IPS-18c (cell line): Measurements from ENCODE around the gene FEM1C.
"Not testable (repeated sequence)": the region's sequence is repeated elsewhere in the genome, so short reads cannot be mapped to it uniquely, and the experiment has no call there.

Source experiments
- H3K4me3 ChIP-seq: 2 replicates; pipeline ENCODE4 v1.7.0; 2013; ENCODE audit warnings: low read depth, mild to moderate bottlenecking, low read length, moderate library complexity; ENCODE audit not compliant: insufficient read depth
- H3K9me3 ChIP-seq: one replicate; pipeline ENCODE4 v1.6.1; 2013; ENCODE audit warnings: mild to moderate bottlenecking, low read length, moderate library complexity; ENCODE audit not compliant: control insufficient read depth, insufficient read depth

FEM1C gene

GRCh38 chr5:115501464-115502210 lies 42.9 kb downstream of the FEM1C start:
- Histone ChIP-seq H3K9me3 (no peaks in the 10 kb centered on the region), H3K4me3 (no peak overlapping the region)

- Histone ChIP-seq H3K9me3 (no peaks in the 10 kb centered on the region), H3K4me3 (no peak overlapping the region)
Measured at GRCh38 chr5:115500225-115500624, 44.4 kb downstream of the FEM1C start.

- no peaks in the 10 kb centered on the region for H3K9me3 ChIP-seq
- H3K4me3 ChIP-seq = no peak overlapping the region
Measured at GRCh38 chr5:115496936-115497576, 47.5 kb downstream of the FEM1C start.

GRCh38 chr5:115494570-115495289 lies 49.8 kb downstream of the FEM1C start:
- no peaks in the 10 kb centered on the region for H3K9me3 ChIP-seq

GRCh38 chr5:115490596-115490995 lies 54.0 kb downstream of the FEM1C start:
- H3K9me3 ChIP-seq = no peaks in the 10 kb centered on the region
- no peak overlapping the region for H3K4me3 ChIP-seq

More at GRCh38 chr5:115494570-115495289, 49.8 kb downstream of the FEM1C start:
- no peak overlapping the region for H3K4me3 ChIP-seq

- Histone ChIP-seq H3K9me3 (no peaks in the 10 kb centered on the region), H3K4me3 (no peak overlapping the region)
Measured at GRCh38 chr5:115489733-115490132, 54.8 kb downstream of the FEM1C start.

GRCh38 chr5:115487756-115488155 lies 56.8 kb downstream of the FEM1C start:
- Histone ChIP-seq H3K9me3 (no peaks in the 10 kb centered on the region), H3K4me3 (no peak overlapping the region)

- no peaks in the 10 kb centered on the region for H3K9me3 ChIP-seq
- H3K4me3 ChIP-seq = no peak overlapping the region
Measured at GRCh38 chr5:115487168-115487567, 57.4 kb downstream of the FEM1C start.

GRCh38 chr5:115486728-115487127 lies 57.8 kb downstream of the FEM1C start:
- Histone ChIP-seq H3K4me3 (no peak overlapping the region), H3K9me3 (no peaks in the 10 kb centered on the region)

GRCh38 chr5:115484368-115484767 lies 60.2 kb downstream of the FEM1C start:
- H3K4me3 ChIP-seq = no peak overlapping the region
- no peaks in the 10 kb centered on the region for H3K9me3 ChIP-seq

GRCh38 chr5:115480900-115481299 lies 63.7 kb downstream of the FEM1C start:
- Histone ChIP-seq H3K9me3 (no peaks in the 10 kb centered on the region), H3K4me3 (no peak overlapping the region)

GRCh38 chr5:115480271-115480670 lies 64.3 kb downstream of the FEM1C start:
- no peaks in the 10 kb centered on the region for H3K9me3 ChIP-seq
- H3K4me3 ChIP-seq = no peak overlapping the region

GRCh38 chr5:115479166-115479873 lies 65.3 kb downstream of the FEM1C start:
- not testable (repeated sequence) for H3K4me3 ChIP-seq, H3K9me3 ChIP-seq

- no peaks in the 10 kb centered on the region for H3K9me3 ChIP-seq
- no peak overlapping the region for H3K4me3 ChIP-seq
Measured at GRCh38 chr5:115478281-115478680, 66.3 kb downstream of the FEM1C start.

- no peak overlapping the region for H3K4me3 ChIP-seq
- no peaks in the 10 kb centered on the region for H3K9me3 ChIP-seq
Measured at GRCh38 chr5:115477581-115477980, 67.0 kb downstream of the FEM1C start.

GRCh38 chr5:115475788-115476187 lies 68.8 kb downstream of the FEM1C start:
- H3K4me3 ChIP-seq = no peak overlapping the region
- H3K9me3 ChIP-seq = no peaks in the 10 kb centered on the region

GRCh38 chr5:115472271-115473025 lies 72.1 kb downstream of the FEM1C start:
- Histone ChIP-seq H3K4me3 (no peak overlapping the region), H3K9me3 (no peaks in the 10 kb centered on the region)
